Measurements from ENCODE around the gene BCL7B. TPM values are rescaled to one million over a fixed set of nuclear protein-coding genes. Genes with fewer than 3 reads are reported as not detected.

BCL7B gene
- total and polyA plus RNA-seq, 12 donors, result 64.9 to 85.8 (median 73.0) TPM

DNA sequence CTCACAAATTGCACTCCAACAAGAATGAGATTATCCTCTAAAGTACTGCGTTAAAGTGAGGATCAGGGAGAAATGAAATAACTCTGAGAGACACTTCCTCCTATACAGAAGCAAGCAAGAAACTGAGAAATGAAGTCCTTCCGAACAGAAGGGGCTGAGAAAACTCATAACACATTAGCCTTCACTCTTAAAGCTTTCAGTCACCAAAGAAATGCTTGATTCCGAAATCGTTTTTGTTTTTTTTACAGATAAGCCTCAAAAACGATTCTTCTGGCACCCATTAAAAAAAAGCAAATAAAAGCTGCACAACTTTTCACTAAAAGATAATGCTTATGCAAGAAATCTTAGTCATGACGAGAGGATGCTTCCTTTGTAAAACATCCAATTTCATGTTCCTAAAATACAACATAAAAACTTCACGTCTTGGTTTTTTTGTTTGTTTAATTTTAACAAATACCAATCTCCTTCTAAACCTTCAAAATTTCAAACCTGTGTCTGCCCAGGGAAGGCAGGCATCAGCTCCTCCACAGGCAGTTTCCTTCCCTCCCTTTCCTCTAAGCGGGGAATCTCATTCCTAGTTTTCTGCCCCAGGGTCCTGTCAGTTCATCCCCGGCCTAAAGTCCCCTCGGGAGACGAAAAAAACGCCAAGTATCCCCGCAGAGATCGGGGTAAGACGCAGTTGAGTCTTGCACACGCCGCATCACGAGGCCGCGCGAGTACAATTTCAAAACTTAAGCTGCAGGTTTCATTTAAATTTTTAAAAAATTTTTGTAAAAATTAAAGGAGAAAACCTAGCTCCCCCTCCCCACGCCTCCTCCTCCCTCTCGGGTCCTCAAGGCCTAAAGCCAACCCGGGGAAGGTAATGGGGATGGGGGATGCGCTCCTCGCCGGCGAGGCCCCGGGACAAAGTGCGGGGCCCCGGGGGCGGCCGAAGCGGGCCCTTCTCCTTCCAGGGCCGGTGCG, 36.5 kb downstream of the BCL7B start:
- WGBS, 2 donors, result 0 to 1% methylated on average over 34 to 36 of the region's 36 CpGs
- no peak for ATAC-seq
- H3K4me3 ChIP-seq, result peak overlapping the region; percentile 76 to 97 (median 88)
- no peaks in the 10 kb centered on the region for H3K27me3 ChIP-seq
- TF ChIP-seq, protein P1, sequence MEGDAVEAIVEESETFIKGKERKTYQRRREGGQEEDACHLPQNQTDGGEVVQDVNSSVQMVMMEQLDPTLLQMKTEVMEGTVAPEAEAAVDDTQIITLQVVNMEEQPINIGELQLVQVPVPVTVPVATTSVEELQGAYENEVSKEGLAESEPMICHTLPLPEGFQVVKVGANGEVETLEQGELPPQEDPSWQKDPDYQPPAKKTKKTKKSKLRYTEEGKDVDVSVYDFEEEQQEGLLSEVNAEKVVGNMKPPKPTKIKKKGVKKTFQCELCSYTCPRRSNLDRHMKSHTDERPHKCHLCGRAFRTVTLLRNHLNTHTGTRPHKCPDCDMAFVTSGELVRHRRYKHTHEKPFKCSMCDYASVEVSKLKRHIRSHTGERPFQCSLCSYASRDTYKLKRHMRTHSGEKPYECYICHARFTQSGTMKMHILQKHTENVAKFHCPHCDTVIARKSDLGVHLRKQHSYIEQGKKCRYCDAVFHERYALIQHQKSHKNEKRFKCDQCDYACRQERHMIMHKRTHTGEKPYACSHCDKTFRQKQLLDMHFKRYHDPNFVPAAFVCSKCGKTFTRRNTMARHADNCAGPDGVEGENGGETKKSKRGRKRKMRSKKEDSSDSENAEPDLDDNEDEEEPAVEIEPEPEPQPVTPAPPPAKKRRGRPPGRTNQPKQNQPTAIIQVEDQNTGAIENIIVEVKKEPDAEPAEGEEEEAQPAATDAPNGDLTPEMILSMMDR (IDR thresholded peaks at IDR 0.05), result no peak
- intact Hi-C loops (cut with DNase I), result loop anchor here in 1 of 10 donors (5.0 kb wide), 1 partner anchor 36 kb away; the partner anchor contains the start of gene BCL7B
- peaks cover 0 to 34% (median 11%) of the 10 kb centered on the region in 9 donors for H3K36me3 ChIP-seq
- DNase-seq, result peak in 1 of 2 donors; percentile 6
- H3K9me3 ChIP-seq, result no peaks in the 10 kb centered on the region
- H3K27ac ChIP-seq, result peak overlapping the region; percentile 82 to 98 (median 95)
- H3K4me1 ChIP-seq, result peaks cover 5 to 62% (median 52%) of the 10 kb centered on the region in 9 donors

DNA sequence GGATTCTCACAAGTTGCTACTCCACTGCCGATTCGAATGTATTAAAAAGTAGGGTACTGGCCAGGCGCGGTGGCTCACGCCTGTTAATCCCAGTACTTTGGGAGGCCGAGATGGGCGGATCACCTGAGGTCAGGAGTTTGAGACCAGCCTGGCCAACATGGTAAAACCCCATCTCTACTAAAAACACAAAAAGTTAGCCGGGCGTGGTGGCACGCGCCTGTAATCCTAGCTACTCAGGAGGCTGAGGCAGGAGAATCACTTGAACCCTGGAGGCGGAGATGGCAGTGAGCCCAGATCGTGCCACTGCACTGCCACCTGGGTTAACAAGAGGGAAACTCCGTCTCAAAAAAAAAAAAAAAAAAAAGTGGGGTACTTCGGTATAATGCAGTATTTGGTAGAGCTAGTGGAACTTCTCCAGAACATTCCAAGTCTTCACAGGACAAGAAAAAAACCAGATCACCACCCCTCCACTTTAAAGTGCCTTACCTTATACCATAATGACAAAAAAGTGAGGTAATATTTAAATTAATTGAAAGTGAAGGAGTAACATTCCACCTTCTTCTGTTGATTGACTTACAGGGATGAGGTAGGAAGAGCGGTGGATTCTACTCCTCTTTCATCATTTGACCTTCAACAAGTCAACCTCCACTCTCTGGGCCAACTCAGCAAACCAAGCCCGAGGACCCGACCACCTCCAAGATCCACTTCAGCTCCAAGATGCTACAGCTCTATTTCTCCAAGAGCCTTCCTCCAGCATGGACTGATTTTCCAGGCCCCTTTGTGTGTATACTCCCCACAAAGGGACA, 37.4 kb downstream of the BCL7B start:
- no peaks in the 10 kb centered on the region for H3K9me3 ChIP-seq

DNA sequence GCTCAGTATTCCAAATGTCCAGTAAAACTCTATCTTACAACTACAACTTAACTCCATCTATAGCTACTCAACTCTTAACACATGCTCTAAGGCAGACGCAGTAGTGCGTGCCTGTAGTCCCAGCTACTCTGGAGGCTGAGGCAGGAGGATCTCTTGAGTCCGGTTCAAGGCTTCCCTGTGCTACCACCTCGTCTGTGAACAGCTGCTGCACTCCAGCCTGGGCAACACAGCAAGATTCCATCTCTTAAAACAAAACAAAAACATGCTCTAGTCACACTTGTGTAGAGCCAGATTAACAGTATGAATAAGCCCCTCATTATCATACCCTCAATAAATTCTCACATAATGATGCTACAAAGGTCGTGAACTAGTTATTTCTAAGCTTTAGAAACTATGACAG, 39.0 kb downstream of the BCL7B start:
- Histone ChIP-seq H3K9me3 (no peaks in the 10 kb centered on the region), H3K27ac (no peak overlapping the region), H3K27me3 (no peaks in the 10 kb centered on the region), H3K36me3 (peaks cover 0 to 59% (median 21%) of the 10 kb centered on the region in 9 donors), H3K4me3 (no peak overlapping the region), H3K4me1 (peaks cover 5 to 66% (median 52%) of the 10 kb centered on the region in 9 donors)
- WGBS, 2 donors, result 78 to 81% methylated on average over 5 of the region's 5 CpGs
- DNase-seq (no peak), ATAC-seq (no peak)
- intact Hi-C loops (cut with DNase I), result no loop called here
- TF ChIP-seq, protein P1 (IDR thresholded peaks at IDR 0.05), result no peak

More for the DNA sequence above, 37.4 kb downstream of the BCL7B start:
- DNase-seq (no peak), ATAC-seq (no peak)
- intact Hi-C loops (cut with DNase I), result loop anchor here in 1 of 10 donors (5.0 kb wide), 1 partner anchor 37 kb away; the partner anchor contains the start of gene BCL7B
- Histone ChIP-seq H3K27me3 (no peaks in the 10 kb centered on the region), H3K4me1 (peaks cover 5 to 62% (median 50%) of the 10 kb centered on the region in 9 donors), H3K36me3 (peaks cover 0 to 43% (median 20%) of the 10 kb centered on the region in 9 donors), H3K4me3 (peak overlapping the region in 8 of 10 donors; percentile 76 to 97 (median 89)), H3K27ac (peak overlapping the region in 8 of 10 donors; percentile 14 to 98 (median 95))
- 70 to 71% methylated on average over 18 of the region's 18 CpGs for WGBS, 2 donors
- TF ChIP-seq, protein P1 (IDR thresholded peaks at IDR 0.05), result no peak
